ENCODE results near the gene GDPD3.

Gene GDPD3

DNA sequence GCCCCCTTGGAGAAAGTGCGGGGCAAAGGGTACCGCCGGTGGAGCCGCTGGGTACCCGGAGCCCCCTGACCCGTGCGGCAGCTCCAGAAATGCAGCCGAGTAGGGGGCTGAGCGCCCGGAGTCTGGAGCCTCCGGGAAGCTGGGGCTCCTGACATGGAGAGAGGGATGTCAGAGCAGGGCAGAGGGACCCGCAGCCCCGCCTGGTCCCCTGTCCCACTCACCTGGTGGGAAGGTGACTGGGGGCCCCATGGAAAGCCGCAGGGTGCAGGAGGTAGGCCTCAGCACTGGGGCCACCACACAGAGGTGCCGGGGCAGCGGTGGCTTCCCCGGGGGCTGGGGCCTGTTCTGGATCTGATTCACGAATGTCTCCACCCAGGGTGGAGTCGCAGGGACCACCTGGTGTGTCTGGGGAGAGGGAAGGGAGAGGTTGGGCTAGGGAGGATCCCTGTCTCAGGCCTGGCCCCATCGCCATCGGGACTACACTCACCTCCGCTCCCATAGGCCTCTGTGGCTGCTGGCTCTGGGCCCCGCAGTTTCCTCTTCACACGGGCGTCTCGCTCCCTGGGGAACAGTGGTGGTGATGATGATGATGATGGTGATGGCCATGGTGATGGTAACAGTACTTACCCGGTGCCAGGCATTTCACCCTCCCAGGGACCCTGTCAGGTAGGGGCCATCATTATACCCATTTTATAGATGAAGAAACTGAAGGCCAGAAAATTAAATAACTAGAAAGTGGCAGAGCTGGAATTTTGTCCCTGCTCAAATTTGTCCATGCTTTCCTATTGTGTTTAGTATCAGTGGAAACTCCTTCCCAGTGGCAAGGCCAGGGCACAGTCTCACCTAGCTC lies 26.8 kb downstream of the GDPD3 start:
- no peaks in the 10 kb centered on the region for H3K27me3 ChIP-seq (replicated peaks)
- H3K36me3 ChIP-seq (replicated peaks), result peaks cover 37% of the 10 kb centered on the region
- H3K4me3 ChIP-seq (ENCODE audit: low read depth, low read length), result no peak overlapping the region
- DNase-seq, result no peak
- TF ChIP-seq, protein P1, sequence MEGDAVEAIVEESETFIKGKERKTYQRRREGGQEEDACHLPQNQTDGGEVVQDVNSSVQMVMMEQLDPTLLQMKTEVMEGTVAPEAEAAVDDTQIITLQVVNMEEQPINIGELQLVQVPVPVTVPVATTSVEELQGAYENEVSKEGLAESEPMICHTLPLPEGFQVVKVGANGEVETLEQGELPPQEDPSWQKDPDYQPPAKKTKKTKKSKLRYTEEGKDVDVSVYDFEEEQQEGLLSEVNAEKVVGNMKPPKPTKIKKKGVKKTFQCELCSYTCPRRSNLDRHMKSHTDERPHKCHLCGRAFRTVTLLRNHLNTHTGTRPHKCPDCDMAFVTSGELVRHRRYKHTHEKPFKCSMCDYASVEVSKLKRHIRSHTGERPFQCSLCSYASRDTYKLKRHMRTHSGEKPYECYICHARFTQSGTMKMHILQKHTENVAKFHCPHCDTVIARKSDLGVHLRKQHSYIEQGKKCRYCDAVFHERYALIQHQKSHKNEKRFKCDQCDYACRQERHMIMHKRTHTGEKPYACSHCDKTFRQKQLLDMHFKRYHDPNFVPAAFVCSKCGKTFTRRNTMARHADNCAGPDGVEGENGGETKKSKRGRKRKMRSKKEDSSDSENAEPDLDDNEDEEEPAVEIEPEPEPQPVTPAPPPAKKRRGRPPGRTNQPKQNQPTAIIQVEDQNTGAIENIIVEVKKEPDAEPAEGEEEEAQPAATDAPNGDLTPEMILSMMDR (IDR thresholded peaks at IDR 0.05; ENCODE audit: low read depth, low read length, missing control alignments), result no peak
- no peak overlapping the region for H3K27ac ChIP-seq
- in situ Hi-C loops (cut with HindIII; ENCODE audit: low pct_ligation_motif_present, low sequenced_read_pairs), result no loop called here

DNA sequence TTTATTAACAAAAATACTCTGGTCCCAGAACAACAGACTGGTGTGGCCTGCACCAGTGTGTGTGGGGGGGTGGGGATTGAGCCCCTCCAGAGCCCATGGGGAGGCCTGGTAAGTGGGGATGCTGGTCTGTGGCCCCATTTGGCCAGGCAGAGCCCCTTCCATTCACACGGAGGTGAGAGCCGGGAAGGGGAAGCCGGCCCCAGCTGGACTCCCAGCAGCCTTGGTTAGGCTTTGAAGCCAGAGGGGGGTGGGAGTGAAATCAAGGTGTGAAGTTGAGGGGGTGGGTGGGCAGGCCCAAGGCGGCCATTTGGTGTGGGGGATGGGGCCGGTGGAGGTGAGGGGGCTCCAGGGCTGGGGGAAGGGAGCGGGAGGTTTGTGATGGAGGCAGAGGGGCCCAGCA lies 27.5 kb downstream of the GDPD3 start:
- Histone ChIP-seq H3K36me3 (replicated peaks) (peaks cover 44% of the 10 kb centered on the region), H3K27me3 (replicated peaks) (no peaks in the 10 kb centered on the region), H3K4me3 (ENCODE audit: low read depth, low read length) (no peak overlapping the region), H3K27ac (no peak overlapping the region)
- in situ Hi-C loops (cut with HindIII; ENCODE audit: low pct_ligation_motif_present, low sequenced_read_pairs), result no loop called here
- TF ChIP-seq, protein P1 (IDR thresholded peaks at IDR 0.05; ENCODE audit: low read depth, low read length, missing control alignments), result no peak
- no peak for DNase-seq

DNA sequence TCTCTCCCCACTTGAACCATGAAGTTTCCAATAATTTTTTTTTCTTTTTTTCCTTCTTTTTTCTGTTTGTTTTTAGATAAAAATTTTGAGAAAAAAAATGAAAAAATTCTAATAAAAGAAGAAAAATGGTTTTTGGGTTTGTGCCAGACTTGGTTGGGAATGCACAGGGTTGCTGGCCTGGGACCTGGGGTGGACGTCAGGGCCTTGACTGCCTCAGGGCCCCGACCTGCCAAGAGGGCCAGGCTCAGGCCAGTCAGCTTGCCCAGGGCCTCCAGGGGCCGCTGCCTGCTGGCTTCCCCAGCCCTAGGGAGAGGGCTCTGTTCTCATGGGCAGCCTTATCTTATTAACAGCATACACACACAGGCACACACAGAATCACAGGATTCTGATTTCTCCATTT lies 28.1 kb downstream of the GDPD3 start:
- no peaks in the 10 kb centered on the region for H3K27me3 ChIP-seq (replicated peaks)
- peaks cover 48% of the 10 kb centered on the region for H3K36me3 ChIP-seq (replicated peaks)
- TF ChIP-seq, protein P1 (IDR thresholded peaks at IDR 0.05; ENCODE audit: low read depth, low read length, missing control alignments), result no peak
- no peak overlapping the region for H3K27ac ChIP-seq
- no peak overlapping the region for H3K4me3 ChIP-seq (ENCODE audit: low read depth, low read length)
- DNase-seq, result no peak
- in situ Hi-C loops (cut with HindIII; ENCODE audit: low pct_ligation_motif_present, low sequenced_read_pairs), result no loop called here

DNA sequence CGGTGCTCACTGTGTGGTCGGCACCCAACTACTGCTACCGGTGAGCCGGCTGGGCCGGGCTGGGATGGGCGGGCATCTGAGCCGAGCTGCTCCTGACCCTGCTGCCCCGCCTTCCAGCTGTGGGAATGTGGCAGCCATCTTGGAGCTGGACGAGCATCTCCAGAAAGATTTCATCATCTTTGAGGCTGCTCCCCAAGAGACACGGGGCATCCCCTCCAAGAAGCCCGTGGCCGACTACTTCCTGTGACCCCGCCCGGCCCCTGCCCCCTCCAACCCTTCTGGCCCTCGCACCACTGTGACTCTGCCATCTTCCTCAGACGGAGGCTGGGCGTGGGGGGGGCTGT lies 28.5 kb downstream of the GDPD3 start:
- H3K27ac ChIP-seq, result no peak overlapping the region

DNA sequence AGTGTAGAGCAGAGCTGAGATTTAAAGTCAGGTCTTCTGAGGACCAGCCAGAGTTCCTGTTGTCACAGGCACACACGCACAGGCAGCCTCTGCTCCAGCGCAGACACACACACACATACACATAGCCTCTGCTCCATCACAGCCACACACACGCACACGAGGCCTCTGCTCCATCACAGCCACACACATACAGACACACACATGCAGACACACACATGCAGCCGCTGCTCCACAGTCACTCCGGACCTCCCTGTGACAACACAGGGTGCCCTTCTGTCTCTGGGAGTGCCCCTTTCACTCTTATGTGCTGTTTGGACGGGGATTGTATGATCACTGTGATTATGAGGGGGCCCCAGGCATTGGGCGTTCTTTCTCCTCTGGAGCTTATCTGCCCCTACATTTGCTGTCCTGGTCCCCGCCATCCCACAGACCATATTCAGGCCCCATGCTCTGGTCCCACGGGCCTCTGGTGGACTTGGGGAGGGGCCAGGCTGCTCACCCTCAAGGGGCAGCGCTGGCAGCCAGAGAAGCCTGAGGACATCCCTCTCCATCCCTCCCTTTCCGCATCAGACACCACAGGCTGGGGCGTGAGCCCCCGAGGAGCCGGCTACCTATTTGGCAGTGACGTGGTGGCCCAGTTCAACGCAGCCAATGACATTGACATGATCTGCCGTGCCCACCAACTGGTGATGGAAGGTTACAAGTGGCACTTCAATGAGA lies 29.1 kb downstream of the GDPD3 start:
- H3K36me3 ChIP-seq (replicated peaks), result peaks cover 57% of the 10 kb centered on the region
- in situ Hi-C loops (cut with HindIII; ENCODE audit: low pct_ligation_motif_present, low sequenced_read_pairs), result no loop called here

More for the DNA sequence above, 28.5 kb downstream of the GDPD3 start:
- TF ChIP-seq, protein P1 (IDR thresholded peaks at IDR 0.05; ENCODE audit: low read depth, low read length, missing control alignments), result no peak
- in situ Hi-C loops (cut with HindIII; ENCODE audit: low pct_ligation_motif_present, low sequenced_read_pairs), result no loop called here
- no peak for DNase-seq
- H3K27me3 ChIP-seq (replicated peaks), result no peaks in the 10 kb centered on the region
- no peak overlapping the region for H3K4me3 ChIP-seq (ENCODE audit: low read depth, low read length)
- H3K36me3 ChIP-seq (replicated peaks), result peaks cover 51% of the 10 kb centered on the region

More for the DNA sequence above, 29.1 kb downstream of the GDPD3 start:
- no peak overlapping the region for H3K4me3 ChIP-seq (ENCODE audit: low read depth, low read length)
- DNase-seq, result no peak
- H3K27ac ChIP-seq, result no peak overlapping the region
- no peaks in the 10 kb centered on the region for H3K27me3 ChIP-seq (replicated peaks)
- TF ChIP-seq, protein P1 (IDR thresholded peaks at IDR 0.05; ENCODE audit: low read depth, low read length, missing control alignments), result no peak

Measured in brain microvascular endothelial cell (primary cell).